ENCODE results near the gene C16orf74.
A peak's percentile ranks its signal among the peaks of the same experiment; 100 is the strongest.

Gene C16orf74

DNA sequence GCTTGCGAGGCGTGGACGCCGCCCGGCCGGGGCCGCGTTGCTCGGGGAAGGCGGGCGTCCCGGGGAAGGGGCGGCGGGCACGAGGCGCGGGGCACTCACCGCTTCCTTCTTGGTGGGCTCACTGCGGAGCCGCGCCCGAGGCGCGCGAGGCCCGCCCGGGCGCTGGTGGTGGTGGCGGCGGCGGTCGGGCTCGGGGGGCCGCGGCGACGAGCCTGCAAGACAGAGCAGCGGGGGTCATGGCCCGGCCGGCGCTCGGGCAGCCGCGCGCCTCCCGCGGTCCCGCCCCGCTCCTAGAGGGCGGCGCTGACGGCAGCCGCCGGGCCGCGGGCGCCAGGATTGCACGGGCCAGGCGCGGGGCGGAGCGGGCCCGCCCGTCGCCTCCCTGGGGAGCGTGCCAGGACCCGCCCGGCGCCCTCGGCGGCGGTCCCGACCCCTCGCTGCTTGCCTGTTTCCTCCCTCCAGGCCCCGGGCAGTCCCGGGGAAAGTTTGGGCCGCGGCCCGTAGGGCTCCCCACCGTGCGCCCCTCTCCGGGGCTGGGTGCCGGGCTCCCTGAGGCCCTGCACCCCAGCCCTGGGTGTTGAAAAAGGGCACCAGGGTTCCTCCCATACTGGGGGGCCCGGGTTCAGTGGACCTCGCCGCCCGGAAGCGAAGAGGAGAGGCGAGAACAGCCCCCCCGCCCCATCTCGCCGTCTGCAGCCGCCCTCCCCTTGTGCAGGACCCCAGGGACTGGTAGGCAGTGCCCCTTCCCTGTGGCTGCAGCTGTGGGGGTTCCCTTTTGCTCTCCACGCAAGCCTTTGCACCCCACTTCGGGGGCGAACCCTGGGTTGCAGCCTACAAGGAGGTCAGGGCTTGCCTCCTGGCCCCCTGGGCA lies at the start of gene C16orf74:
TSS of gene C16orf74 (minus strand) at position 270 of the 871 bp plus-strand sequence. CDS start 15,879 bp downstream, outside the sequence.
- DNase-seq: no peak
- in situ Hi-C loops (cut with MboI; ENCODE audit: low pct_unique_long_range_greater_than_20kb, low sequenced_read_pairs): no loop called here

DNA sequence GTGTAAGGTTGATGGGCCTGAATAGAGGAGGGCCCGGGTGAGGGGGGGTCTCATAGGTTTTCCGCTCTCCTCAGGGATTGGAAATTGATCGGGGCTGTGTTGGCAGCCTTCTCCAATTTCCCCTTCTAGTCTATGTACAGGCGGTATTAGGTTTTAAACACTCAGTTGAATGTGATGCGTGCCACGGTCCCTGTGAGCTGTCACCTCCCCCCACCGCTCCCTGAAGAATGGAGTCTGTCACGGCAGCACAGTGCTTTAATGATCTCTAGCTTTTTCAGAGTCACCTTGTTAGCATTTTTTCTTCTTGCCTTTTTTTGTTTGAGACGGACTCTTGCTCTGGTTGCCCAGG lies 49.4 kb upstream of the C16orf74 start:
- DNase-seq: peak; percentile 51
- in situ Hi-C loops (cut with MboI; ENCODE audit: low pct_unique_long_range_greater_than_20kb, low sequenced_read_pairs): loop anchor here (25.0 kb wide), 1 partner anchor 712 kb away; the partner anchor contains the start of gene FOXF1

GRCh38 chr16:85799497-85800320 lies 48.8 kb upstream of the C16orf74 start, which contains the start of the genes COX4I1 and EMC8:
COX4I1 (plus strand) TSS chr16:85799695; CDS start chr16:85801206, 1,511 bp downstream.
EMC8 (minus strand) TSS chr16:85799544; CDS start chr16:85799295, 249 bp downstream.
- DNase-seq: peak; percentile 91
- in situ Hi-C loops (cut with MboI; ENCODE audit: low pct_unique_long_range_greater_than_20kb, low sequenced_read_pairs): loop anchor here (25.0 kb wide), 1 partner anchor 713 kb away; the partner anchor contains the start of gene FOXF1

DNA sequence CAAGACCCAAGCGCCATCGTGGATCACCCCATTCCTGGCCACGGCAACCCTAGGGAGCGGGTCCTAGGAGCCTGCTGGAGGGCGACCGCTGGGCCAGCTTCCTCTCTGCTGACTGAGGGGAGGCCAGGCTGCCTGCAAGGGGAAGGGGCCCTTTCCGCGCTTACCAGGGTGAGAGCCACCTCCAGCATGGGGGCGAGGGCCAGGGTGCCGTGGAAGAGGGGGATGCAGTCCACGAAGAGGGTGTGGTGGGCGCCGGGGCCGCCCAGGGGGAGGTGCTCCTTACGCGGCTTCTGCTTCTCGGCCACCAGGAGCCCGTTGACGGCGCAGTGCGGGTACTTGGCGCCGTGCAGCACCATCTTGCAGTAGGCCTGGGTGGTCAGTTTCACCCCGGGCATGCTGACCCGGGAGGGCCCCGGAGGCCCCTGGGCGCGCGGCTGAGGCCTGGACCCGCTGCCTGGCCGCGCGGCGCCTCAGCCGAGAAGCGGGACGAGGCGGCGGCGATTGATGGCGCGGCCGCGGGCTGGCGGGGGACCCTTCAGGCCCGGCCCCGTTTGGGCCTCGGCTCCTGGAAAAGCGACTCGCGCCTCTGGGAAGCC lies 48.1 kb upstream of the C16orf74 start:
- peak; percentile 38 for DNase-seq
- in situ Hi-C loops (cut with MboI; ENCODE audit: low pct_unique_long_range_greater_than_20kb, low sequenced_read_pairs): no loop called here

GRCh38 chr16:85798283-85798776 lies 47.4 kb upstream of the C16orf74 start:
- no peak for DNase-seq
- in situ Hi-C loops (cut with MboI; ENCODE audit: low pct_unique_long_range_greater_than_20kb, low sequenced_read_pairs): no loop called here

DNA sequence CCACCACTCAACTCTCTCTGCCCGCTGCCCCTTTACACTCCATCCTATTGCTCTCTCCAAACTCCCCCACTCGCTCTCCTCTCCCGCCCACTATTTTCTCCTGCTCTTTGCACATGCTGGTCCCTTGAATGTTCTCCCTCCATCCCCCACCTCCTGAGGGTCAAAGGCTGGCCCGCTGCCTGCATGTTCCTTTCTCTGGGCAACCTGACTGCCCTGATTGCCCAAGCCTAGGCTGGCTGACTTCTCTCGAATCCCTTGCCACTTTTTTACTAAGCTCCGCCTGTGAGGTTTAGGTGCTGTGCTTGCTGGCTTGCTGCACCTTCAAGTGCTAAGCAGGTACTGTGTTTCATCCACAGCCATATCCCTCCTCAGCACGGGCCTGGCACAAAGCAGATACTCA lies 45.7 kb upstream of the C16orf74 start:
- in situ Hi-C loops (cut with MboI; ENCODE audit: low pct_unique_long_range_greater_than_20kb, low sequenced_read_pairs): no loop called here
- no peak for DNase-seq

DNA sequence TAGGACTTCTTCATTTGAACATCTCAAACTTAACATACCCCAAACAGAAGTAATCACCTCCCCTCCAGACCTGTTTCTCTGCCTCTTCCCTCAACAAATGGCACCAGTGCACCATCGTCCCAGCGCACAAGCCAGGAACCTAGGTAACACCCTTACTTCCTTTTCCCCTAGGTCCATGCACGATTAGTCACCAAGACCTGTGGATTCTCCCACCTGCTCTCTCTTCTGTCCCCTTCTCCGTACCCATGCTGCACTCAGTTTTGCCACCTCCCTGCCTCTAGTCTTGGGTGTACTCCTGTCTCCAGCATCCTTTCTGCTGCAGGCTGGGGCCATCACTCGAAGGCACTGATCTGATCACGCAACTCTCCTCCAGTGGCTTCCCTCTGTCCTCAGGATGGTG lies 45.3 kb upstream of the C16orf74 start:
- in situ Hi-C loops (cut with MboI; ENCODE audit: low pct_unique_long_range_greater_than_20kb, low sequenced_read_pairs): no loop called here
- no peak for DNase-seq

GRCh38 chr16:85794696-85795095 lies 43.8 kb upstream of the C16orf74 start:
- in situ Hi-C loops (cut with MboI; ENCODE audit: low pct_unique_long_range_greater_than_20kb, low sequenced_read_pairs): no loop called here
- DNase-seq: no peak

DNA sequence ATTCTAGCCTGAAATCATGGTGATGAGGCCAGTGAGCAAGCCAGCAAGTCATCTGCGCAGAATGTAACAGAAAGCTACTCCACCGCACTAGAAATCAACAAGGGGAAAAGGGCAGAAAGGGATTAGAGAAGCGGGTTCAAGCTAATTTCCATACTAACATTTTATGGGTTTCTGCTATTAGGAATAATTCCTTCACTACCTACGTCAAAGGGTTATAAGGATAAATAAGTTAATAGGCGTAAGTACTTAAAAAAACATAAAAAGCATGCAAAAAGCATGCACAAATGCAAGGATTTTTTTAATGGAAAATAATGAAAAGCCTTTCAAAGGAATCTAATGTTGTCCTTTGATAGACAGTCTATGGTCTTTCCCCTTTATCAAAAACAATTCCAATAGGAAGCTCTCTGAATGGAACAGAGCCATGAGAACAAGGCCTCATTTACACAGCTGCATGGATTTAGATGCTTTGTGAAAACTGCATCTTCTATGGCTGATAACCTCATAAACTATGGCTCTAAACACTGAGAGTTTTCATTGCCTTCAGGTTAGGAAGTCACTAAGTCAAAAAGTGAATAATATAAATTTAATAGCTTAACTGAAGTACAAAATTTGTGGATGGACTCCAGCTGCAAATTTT lies 42.9 kb upstream of the C16orf74 start:
- no peak for DNase-seq
- in situ Hi-C loops (cut with MboI; ENCODE audit: low pct_unique_long_range_greater_than_20kb, low sequenced_read_pairs): no loop called here

- in situ Hi-C loops (cut with MboI; ENCODE audit: low pct_unique_long_range_greater_than_20kb, low sequenced_read_pairs): no loop called here
- no peak for DNase-seq
Measured at GRCh38 chr16:85789773-85790172, 38.9 kb upstream of the C16orf74 start.

GRCh38 chr16:85788819-85789218 lies 37.9 kb upstream of the C16orf74 start:
- in situ Hi-C loops (cut with MboI; ENCODE audit: low pct_unique_long_range_greater_than_20kb, low sequenced_read_pairs): no loop called here
- DNase-seq: no peak

DNA sequence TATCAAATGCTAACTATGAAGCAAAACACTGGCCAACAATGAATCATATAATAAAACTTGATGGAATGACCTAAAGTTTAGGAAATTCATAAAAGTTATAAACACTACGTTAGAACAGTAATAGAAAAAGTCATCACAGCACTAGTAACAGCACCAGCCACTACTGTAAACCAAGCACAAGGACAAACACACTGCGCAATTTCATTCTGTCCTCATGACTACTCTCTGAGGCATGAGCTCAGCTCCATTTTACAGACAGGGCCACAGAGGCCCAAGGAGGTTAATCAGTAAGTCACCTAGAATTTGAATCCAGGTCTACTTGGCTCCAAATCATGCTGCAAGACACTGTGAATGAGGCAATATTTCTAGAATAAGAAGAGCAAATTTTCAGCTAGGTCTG lies 35.0 kb upstream of the C16orf74 start:
- in situ Hi-C loops (cut with MboI; ENCODE audit: low pct_unique_long_range_greater_than_20kb, low sequenced_read_pairs): no loop called here
- no peak for DNase-seq

DNA sequence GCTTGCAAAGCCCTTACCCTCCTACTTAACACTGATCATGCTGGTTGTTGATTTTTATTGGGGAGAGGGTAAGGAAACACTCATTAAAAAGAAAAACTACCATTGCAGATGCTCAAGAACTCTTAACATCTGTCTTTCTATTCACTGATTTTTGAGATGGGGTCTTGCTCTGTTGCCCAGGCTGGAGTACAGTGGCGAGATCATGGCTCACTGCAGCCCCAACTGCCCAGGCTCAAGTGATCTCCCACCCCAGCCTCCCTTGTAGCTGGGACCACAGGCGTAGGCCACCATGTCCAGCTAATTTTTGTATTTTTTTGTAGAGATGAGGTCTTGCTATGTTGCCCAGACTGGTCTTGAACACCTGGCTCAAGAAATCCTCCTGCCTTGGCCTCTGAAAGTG lies 33.9 kb upstream of the C16orf74 start:
- in situ Hi-C loops (cut with MboI; ENCODE audit: low pct_unique_long_range_greater_than_20kb, low sequenced_read_pairs): no loop called here
- DNase-seq: no peak

DNA sequence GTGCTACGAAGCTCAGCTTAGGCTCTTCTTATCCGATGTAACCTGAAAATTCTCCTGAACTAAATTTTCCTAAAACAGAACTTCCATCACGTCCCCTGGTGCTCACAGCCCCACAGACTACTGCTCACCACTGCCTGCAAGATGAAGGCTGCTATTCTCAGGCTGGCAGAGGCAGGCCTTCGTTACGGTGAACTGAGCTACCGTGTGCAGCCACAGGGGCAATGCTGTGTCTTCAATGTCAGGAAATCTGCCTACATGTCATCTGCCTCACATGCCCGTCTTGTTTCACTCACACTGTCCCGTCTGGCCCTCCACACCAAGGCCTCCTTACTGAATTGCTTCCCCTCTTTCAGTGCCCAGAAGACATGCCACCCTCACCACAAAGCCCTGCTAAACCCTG lies 32.5 kb upstream of the C16orf74 start:
- no peak for DNase-seq
- in situ Hi-C loops (cut with MboI; ENCODE audit: low pct_unique_long_range_greater_than_20kb, low sequenced_read_pairs): no loop called here

- DNase-seq: no peak
Measured at GRCh38 chr16:85782451-85782850, 31.6 kb upstream of the C16orf74 start.

DNA sequence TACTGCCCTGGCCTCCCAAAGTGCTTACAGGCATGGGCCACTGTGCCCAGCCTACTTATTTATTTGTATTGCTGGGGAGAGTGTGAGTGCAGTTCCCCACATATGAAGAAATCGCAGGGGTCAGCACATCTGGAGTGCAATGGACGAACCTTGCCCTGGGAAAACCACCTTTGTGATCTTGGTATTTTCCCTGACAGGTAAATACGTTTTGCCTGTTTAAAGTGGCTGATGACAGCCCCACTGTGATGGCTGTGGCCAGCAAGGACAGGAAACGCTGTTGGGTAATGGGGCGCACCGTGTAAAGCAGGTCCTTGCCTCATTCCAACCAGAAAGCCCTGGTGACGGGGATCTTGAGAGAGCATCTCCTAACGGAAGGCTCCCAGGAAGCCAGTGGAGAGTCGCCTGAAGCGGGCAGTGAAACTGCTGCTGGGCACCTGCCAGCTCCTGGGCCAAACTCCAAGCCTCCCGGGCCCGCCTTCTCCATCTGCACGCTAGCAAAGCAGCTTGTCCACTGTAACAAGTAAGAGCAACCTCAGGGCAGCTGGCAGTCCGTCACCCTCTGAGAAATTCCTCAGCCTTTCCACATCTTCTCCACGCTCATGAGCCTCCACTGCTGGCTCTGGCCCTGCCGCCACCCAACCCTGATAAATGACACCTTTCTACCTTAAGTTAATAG lies 30.9 kb upstream of the C16orf74 start:
- in situ Hi-C loops (cut with MboI; ENCODE audit: low pct_unique_long_range_greater_than_20kb, low sequenced_read_pairs): no loop called here
- DNase-seq: no peak

More at GRCh38 chr16:85782451-85782850, 31.6 kb upstream of the C16orf74 start:
- in situ Hi-C loops (cut with MboI; ENCODE audit: low pct_unique_long_range_greater_than_20kb, low sequenced_read_pairs): no loop called here

GRCh38 chr16:85781156-85781555 lies 30.3 kb upstream of the C16orf74 start:
- in situ Hi-C loops (cut with MboI; ENCODE audit: low pct_unique_long_range_greater_than_20kb, low sequenced_read_pairs): no loop called here
- no peak for DNase-seq

DNA sequence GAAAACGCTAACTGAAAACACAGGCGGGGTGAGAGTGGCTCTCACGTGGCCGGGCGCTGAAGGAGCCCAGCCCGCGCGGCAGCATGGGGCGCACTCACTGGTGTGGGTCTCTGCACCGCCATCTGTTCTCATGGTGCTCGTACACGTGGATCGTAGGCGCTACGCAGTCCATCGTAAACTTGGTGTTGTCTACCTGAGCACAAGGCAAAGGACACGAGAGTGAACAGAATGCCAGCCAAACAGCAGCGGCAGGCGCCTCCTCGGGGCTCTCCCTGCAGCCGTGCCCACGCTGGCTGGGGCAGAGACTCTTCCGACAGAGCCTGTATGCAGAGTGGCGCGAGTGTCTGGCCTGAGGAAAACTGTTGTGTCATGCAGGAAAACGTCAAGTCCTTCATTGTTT lies 29.4 kb upstream of the C16orf74 start:
- DNase-seq: no peak
- in situ Hi-C loops (cut with MboI; ENCODE audit: low pct_unique_long_range_greater_than_20kb, low sequenced_read_pairs): no loop called here
